Hematopoietic multipotent progenitor cell treated with erythropoietin and hydrocortisone succinate and interleukin-3 and kit ligand, for 15 days (in vitro differentiated cells): ENCODE data around the gene TP53I11.

Experiments used
- DNase-seq: peaks from one replicate; pipeline ENCODE4 v3.0.0-alpha.2; 2015; ENCODE audit warnings: low spot score

The TP53I11 gene

DNA sequence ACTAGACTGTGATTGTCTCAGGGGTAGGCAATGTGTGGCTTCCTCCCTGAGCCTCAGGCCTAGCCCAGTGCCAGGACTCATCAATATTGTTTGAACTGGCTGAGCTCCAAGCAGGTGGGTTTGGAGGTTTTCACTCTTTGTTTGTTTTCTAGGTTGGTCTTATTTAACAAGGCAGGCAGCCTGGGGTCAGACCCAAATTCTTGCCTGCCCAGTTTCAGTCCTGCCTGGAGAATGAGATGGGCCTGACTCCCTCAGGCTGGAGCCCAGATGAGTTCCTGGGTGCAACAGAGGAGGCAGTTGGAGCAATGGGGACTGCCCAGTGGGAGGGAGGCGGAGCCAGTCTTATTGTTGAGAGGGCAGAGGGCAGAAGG, 28.3 kb upstream of the TP53I11 start:
- DNase-seq: no peak

GRCh38 chr11:44978274-44978960, 27.7 kb upstream of the TP53I11 start:
- no peak for DNase-seq

DNA sequence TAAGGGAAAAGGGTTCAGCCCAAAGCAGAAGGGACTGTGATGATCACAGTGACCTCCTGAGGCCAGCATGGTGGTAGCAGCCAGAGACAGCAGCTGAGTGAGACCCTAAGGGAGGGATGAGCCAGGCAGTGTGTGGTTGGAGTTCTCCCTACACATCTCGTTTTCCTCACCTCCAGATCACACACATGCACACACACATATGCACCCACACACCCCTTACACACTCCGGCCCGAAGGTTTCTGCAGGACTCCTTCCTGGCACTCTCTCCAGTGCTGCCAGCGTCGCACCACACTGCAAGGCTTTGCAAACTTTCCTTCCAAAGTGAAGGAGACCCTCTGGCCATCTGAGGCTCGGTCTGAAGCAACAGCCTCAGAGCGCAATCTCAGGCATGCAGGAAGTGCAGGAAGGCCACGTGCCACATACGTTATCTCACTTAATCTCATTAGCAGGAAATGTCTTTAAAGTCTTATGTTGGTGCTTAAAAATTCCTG, 26.9 kb upstream of the TP53I11 start:
- no peak for DNase-seq

GRCh38 chr11:44976576-44976975, 25.9 kb upstream of the TP53I11 start:
- DNase-seq: no peak

DNA sequence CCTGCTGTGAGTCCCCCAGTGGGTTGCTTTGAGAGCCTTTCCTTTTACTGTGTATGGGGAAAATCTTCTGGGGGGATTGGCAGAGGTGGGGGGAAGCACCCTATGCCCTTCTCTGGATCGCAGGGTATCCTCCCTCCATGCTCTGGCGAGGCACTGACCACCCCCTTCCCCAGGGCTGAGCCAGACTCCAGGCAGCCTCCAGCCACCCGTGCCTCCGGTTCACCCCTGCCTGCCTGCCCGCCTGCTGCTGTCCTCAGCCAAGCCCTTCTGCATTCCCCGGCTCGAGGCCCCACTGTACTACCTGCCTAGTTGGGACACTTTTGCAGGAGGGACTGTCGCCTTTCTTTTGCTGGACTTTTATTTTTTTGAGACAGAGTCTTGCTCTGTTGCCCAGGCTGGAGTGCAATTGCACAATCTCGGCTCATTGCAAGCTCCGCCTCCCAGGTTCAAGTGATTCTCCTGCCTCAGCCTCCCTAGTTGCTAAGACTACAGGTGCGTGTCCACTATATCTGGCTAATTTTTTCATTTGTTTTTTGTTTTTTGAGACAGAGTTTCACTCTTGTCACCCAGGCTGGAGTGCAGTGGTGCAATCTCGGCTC, 23.8 kb upstream of the TP53I11 start:
- no peak for DNase-seq

GRCh38 chr11:44973632-44974401, 23.1 kb upstream of the TP53I11 start:
- DNase-seq: no peak

GRCh38 chr11:44972746-44973435, 22.2 kb upstream of the TP53I11 start:
- DNase-seq: no peak

- no peak for DNase-seq
Measured at GRCh38 chr11:44971185-44971584, 20.5 kb upstream of the TP53I11 start.

DNA sequence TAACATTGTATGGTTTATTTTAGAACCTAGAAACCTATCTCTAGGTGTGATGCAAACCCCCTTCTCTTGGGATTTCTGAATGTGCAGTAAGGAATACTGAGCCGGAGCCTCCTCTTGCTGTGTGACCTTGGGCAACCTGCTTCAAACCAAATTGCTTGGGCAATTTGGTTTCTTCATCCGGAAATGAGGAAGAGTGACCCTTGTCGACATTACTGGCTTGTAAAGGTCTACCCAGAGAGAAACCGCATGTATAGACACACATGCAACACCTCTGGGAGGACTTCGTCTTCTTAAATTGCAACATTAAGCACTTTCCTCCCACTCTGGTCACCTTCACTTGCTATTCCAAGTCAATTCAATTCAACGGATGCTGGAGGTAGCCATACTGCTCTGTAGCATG, 19.6 kb upstream of the TP53I11 start:
- DNase-seq: no peak

- DNase-seq: no peak
Measured at GRCh38 chr11:44969651-44970252, 19.1 kb upstream of the TP53I11 start.

GRCh38 chr11:44968510-44968909, 17.8 kb upstream of the TP53I11 start:
- no peak for DNase-seq

- no peak for DNase-seq
Measured at GRCh38 chr11:44967930-44968496, 17.3 kb upstream of the TP53I11 start.

DNA sequence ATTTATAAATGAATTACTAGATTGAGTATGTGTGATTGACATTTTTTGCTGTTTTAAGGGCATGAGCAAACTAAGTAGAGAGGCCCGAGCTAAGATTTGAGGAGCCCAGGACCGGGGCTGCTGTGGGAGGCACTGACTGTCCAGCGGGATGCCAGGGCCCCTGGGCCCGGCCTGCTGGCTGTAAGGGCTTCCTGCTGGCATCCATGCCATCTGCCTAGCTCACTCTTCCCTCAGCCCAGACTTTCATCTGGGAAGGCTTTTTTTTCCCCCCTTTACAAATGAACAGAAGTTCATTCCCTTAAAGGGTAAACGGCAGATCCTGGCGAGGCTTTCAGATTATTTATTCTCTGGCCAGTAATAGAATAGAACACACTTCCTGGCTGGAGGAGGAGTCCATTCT, 16.0 kb upstream of the TP53I11 start:
- no peak for DNase-seq

DNA sequence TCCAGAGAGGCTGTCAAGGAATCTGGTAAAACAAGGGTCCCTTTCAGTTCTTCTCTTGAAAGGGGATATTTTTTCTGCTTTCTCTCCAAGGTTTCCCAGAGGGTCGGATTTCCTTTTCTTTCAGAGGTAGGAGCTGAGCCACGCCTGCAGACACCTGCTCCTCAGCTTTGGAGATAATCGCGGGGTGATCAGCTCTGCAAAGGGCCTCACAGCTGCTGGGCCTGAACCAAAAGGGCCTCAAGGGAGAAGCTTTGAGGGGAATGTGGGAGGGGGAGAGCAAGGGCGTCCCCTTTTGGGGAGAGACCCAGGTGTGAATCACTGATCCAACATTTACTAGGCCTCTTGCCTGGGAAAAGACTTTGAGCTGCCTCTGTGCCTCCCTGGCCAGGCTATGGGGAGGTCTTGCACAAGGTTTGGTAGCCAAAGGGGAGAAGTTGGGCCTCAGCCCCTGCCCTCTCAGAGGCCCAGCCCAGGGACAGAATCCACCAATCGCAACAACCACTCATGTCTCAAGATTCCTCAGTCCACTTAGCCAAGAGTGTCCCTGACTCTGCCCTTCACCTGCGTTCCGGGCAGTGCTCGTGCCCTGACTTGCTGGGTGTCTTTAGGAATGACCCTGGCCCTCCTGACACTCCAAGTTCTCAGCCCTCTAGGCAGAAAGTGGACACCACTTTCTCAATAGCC, 14.0 kb upstream of the TP53I11 start:
- DNase-seq: no peak

GRCh38 chr11:44963948-44964347, 13.3 kb upstream of the TP53I11 start:
- DNase-seq: no peak

DNA sequence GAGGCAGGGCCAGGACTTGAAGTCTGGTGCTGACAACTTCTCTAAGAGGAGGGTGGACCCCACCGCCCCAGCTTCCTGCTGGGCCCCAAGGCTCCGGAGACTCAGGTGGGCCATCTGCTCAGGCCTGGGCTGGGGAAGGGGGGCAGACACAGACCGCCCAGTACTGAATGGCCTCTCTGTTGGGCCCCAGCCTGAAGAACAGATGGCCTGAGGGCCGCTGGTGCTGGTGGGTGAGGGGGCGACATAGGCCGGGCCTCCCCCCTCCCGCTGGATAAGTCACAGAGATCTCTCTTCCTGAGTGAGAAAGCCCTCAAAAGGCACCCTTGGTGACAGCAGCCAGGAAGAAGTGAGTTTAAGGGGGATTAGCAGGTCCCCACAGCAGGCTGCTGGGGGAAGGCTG, 12.5 kb upstream of the TP53I11 start:
- DNase-seq: no peak

GRCh38 chr11:44962464-44962863, 11.8 kb upstream of the TP53I11 start:
- no peak for DNase-seq

DNA sequence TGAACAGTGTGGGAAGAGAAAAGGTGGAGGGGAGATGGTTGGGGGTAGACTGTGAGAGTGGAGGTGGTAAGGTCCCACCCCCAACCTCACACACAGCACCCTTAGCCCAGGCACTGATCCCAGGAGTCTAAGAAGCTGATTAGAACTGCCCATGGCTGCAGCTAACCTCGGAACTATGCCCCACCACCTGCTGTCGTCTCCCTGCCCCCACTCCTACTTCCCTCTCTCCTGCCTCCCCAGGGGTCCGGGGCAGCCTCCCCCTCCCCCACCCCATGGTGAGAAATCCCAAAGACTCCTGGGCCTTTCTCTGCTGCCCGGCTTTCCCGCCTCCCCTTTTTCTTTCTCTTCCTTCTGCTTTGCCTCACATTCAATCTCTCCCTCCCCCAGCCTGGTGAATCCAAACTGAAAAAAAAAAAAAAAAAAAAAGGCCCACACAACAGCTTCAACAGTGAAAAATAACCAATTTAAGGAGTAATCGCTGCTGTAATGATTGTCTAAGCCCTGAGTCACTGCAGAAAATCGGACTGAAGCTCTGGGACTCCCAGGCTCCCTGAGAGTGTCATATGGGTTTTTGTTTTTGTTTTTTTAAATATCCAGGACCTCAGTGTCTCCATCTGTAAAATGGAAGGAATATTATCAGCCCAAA, 9.6 kb upstream of the TP53I11 start:
- DNase-seq: no peak

DNA sequence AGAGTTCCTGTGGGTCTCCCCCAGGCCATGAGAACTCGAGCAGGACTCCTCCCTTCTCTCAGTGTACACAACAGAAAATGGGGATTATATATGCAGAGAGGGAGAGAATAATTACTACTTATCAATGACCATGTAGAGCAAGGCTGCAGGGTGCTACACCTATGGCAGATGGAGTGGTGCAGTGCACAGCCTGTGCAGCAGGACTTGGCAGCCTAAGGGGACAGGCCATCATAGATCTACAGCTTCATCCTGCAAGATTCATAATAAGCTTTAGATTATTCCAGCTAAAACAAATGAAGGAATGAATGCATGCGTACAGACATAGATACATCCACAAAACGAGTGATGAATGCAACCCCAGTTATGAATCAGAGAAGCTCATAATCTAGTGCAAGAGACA, 8.4 kb upstream of the TP53I11 start:
- DNase-seq: no peak

DNA sequence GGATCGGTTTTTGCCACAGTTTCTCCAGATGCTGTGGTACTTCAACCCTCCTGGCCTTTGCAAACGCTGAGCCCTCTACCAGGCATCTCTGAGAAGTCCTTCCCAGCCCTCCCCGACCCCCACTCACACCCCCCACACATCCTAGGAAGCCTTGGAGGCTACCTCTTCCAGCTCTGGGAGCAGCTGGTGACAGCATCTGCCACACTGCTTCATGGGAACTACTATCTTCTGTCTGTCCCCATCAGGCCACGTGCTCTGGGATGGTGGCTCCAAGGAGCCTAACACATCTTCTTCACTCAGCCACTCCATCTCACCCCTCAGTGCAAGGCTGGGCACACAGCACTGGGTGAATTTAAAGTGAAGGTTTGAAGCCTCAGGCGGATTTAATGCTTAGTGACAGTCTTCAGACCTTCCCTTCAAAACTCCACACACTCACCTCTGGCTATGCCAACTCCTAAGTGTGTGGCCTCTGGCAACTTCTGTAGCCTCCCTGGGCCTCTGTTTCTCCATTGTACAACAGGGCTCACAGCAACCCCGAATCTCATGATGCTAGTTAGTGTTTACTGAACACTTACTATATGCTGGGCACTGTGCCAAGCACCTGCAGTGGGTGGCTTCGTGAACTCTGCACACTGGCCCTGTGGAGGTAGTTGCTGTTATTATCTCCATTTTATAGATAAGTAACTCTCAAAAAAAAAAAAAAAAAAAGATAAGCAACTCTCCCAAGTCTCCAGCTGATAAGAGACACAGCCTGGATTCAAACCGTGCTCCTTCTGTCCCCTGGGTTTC, 7.3 kb upstream of the TP53I11 start:
- no peak for DNase-seq
